ENCODE results near the gene HOXA11. TPM values are rescaled to one million over a fixed set of nuclear protein-coding genes. Genes with fewer than 3 reads are reported as not detected.

The HOXA11 gene
- 27.7 and 34.0 TPM in 2 replicates for polyA plus RNA-seq (2011; rRNA removed)
- 8.4 and 15.0 TPM in 2 replicates for polyA minus RNA-seq (2011; rRNA and poly(A)+ RNA removed)

GRCh38 chr7:27185013-27185853, at the start of gene HOXA11:
HOXA11 (minus strand) TSS chr7:27185232; CDS start chr7:27185144, 88 bp downstream.
- Histone ChIP-seq H3K36me3 (ENCODE audit: control insufficient read depth, insufficient read depth, low read length) (peaks cover 6% of the 10 kb centered on the region), H3K4me3 (ENCODE audit: low read depth, low read length) (peak within 1 kb of the TSS; percentile 88), H3K27me3 (ENCODE audit: control insufficient read depth, insufficient read depth, low read length) (no peaks in the 10 kb centered on the region)
- no peak for TF ChIP-seq CTCF (IDR thresholded peaks at IDR 0.05; ENCODE audit: insufficient read depth, low read depth, low read length)
- ChIA-PET POLR2A (interaction anchor here (0.6 to 1.1 kb wide), 10 partner anchors 8 to 736 kb away, joined by 3 to 7 read pairs (median 4); partner anchors contain the start of gene HOXA7), CTCF (interaction anchor here (0.6 to 12.5 kb wide), 7 partner anchors 10 to 998 kb away, joined by 3 to 187 read pairs (median 10); partner anchors contain the start of genes HOXA10 and HOXA9)
- DNase-seq (ENCODE audit: low read depth), result peak; percentile 94

- DNase-seq (ENCODE audit: low read depth), result no peak
- no peak overlapping the region for H3K4me3 ChIP-seq (ENCODE audit: low read depth, low read length)
- CTCF ChIA-PET, result interaction anchor here (1.4 to 1.9 kb wide), 2 partner anchors 12 to 18 kb away, joined by 3 to 8 read pairs; no protein-coding TSS in a partner anchor
- POLR2A ChIA-PET, result no interaction called here
- no peak for TF ChIP-seq CTCF (IDR thresholded peaks at IDR 0.05; ENCODE audit: insufficient read depth, low read depth, low read length)
- peaks cover 9% of the 10 kb centered on the region for H3K27me3 ChIP-seq (ENCODE audit: control insufficient read depth, insufficient read depth, low read length)
- no peaks in the 10 kb centered on the region for H3K36me3 ChIP-seq (ENCODE audit: control insufficient read depth, insufficient read depth, low read length)
Observed at GRCh38 chr7:27229448-27229847, 44.4 kb upstream of the HOXA11 start.

GRCh38 chr7:27224983-27225934, 40.2 kb upstream of the HOXA11 start:
- Histone ChIP-seq H3K36me3 (ENCODE audit: control insufficient read depth, insufficient read depth, low read length) (no peaks in the 10 kb centered on the region), H3K27me3 (ENCODE audit: control insufficient read depth, insufficient read depth, low read length) (peaks cover 13% of the 10 kb centered on the region), H3K4me3 (ENCODE audit: low read depth, low read length) (no peak overlapping the region)
- TF ChIP-seq CTCF (IDR thresholded peaks at IDR 0.05; ENCODE audit: insufficient read depth, low read depth, low read length), result no peak
- ChIA-PET POLR2A (no interaction called here), CTCF (interaction anchor here (1.0 to 1.3 kb wide), 3 partner anchors 9 to 10 kb away, joined by 3 to 6 read pairs (median 5); no protein-coding TSS in a partner anchor)
- no peak for DNase-seq (ENCODE audit: low read depth)

GRCh38 chr7:27223941-27224575, 39.0 kb upstream of the HOXA11 start:
- ChIA-PET CTCF (interaction anchor here (1.3 to 1.9 kb wide), 2 partner anchors 9 to 11 kb away, joined by 3 to 8 read pairs; no protein-coding TSS in a partner anchor), POLR2A (no interaction called here)
- no peak for DNase-seq (ENCODE audit: low read depth)
- peaks cover 13% of the 10 kb centered on the region for H3K27me3 ChIP-seq (ENCODE audit: control insufficient read depth, insufficient read depth, low read length)
- H3K36me3 ChIP-seq (ENCODE audit: control insufficient read depth, insufficient read depth, low read length), result no peaks in the 10 kb centered on the region
- H3K4me3 ChIP-seq (ENCODE audit: low read depth, low read length), result no peak overlapping the region
- no peak for TF ChIP-seq CTCF (IDR thresholded peaks at IDR 0.05; ENCODE audit: insufficient read depth, low read depth, low read length)
